Right lobe of liver (tissue), 4 donors: Measurements from ENCODE around the gene MCC.

ENCODE experiments used
- CTCF ChIP-seq, 4 donors: fragments of 200-600 bp in 3 of 4; fragments of 450-650 bp in 1 of 4; IDR thresholded peaks; one replicate each; pipeline versions ENCODE4 v1.5.1 to v1.8.0; 2016 to 2022; ENCODE audit warnings: antibody characterized with exemption in 4 of 4, mild to moderate bottlenecking in 2 of 4
- POLR2A ChIP-seq: fragments of 450-650 bp; IDR thresholded peaks from one replicate; pipeline ENCODE4 v1.6.1; 2017; ENCODE audit warnings: antibody characterized with exemption, mild to moderate bottlenecking
- donor health status: DM: no; HTN: no; CAD: no.
- donor health status: DM: no; HTN: no; CAD: no.
- donor health status: DM: no; HTN: yes; CAD: no.

- no peak for TF ChIP-seq CTCF (IDR thresholded peaks at IDR 0.05)
- no peak for TF ChIP-seq POLR2A
Measured at GRCh38 chr5:113048931-113049330, 439.3 kb downstream of the MCC start.
